GM21423 (cell line): Measurements from ENCODE around the gene DENND1A.
A peak's percentile ranks its signal among the peaks of the same experiment; 100 is the strongest.
"Not testable (repeated sequence)": the region's sequence is repeated elsewhere in the genome, so short reads cannot be mapped to it uniquely, and the experiment has no call there.

ENCODE experiments used
- ATAC-seq: cut with Tn5 transposase; IDR thresholded peaks from one replicate; pipeline ENCODE4 v1.9.1; 2021; ENCODE audit warnings: mild to moderate bottlenecking, moderate library complexity; ENCODE audit not compliant: unreplicated experiment

The DENND1A gene

GRCh38 chr9:123929870-123930831 is at the start of gene DENND1A:
Gene DENND1A (minus strand): TSS chr9:123930126. CDS start chr9:123929905, 221 bp downstream.
- ATAC-seq = peak; percentile 79

GRCh38 chr9:123978981-123979380 is 49.1 kb upstream of the DENND1A start:
- ATAC-seq = no peak

- ATAC-seq = not testable (repeated sequence)
Observed at GRCh38 chr9:123976579-123976978, 46.7 kb upstream of the DENND1A start.

- no peak for ATAC-seq
Observed at GRCh38 chr9:123975871-123976270, 45.9 kb upstream of the DENND1A start.

GRCh38 chr9:123974471-123974870 is 44.5 kb upstream of the DENND1A start:
- ATAC-seq = no peak

- ATAC-seq = no peak
Observed at GRCh38 chr9:123973590-123974223, 43.8 kb upstream of the DENND1A start.

- ATAC-seq = no peak
Observed at GRCh38 chr9:123972618-123973017, 42.7 kb upstream of the DENND1A start.

- ATAC-seq = no peak
Observed at GRCh38 chr9:123967323-123967722, 37.4 kb upstream of the DENND1A start.

GRCh38 chr9:123965801-123966686 is 36.1 kb upstream of the DENND1A start:
- ATAC-seq = no peak

- no peak for ATAC-seq
Observed at GRCh38 chr9:123964761-123965160, 34.8 kb upstream of the DENND1A start.

- no peak for ATAC-seq
Observed at GRCh38 chr9:123960965-123961364, 31.0 kb upstream of the DENND1A start.

- ATAC-seq = no peak
Observed at GRCh38 chr9:123960366-123960765, 30.4 kb upstream of the DENND1A start.

- no peak for ATAC-seq
Observed at GRCh38 chr9:123959787-123960186, 29.9 kb upstream of the DENND1A start.

GRCh38 chr9:123957731-123958130 is 27.8 kb upstream of the DENND1A start:
- ATAC-seq = no peak

GRCh38 chr9:123957168-123957721 is 27.3 kb upstream of the DENND1A start:
- no peak for ATAC-seq

- ATAC-seq = no peak
Observed at GRCh38 chr9:123955637-123956036, 25.7 kb upstream of the DENND1A start.

GRCh38 chr9:123954518-123955280 is 24.8 kb upstream of the DENND1A start:
- no peak for ATAC-seq

- ATAC-seq = no peak
Observed at GRCh38 chr9:123952641-123953495, 22.9 kb upstream of the DENND1A start.

- no peak for ATAC-seq
Observed at GRCh38 chr9:123948286-123948685, 18.4 kb upstream of the DENND1A start.
